ENCODE results near the gene KBTBD12.

Gene KBTBD12

DNA sequence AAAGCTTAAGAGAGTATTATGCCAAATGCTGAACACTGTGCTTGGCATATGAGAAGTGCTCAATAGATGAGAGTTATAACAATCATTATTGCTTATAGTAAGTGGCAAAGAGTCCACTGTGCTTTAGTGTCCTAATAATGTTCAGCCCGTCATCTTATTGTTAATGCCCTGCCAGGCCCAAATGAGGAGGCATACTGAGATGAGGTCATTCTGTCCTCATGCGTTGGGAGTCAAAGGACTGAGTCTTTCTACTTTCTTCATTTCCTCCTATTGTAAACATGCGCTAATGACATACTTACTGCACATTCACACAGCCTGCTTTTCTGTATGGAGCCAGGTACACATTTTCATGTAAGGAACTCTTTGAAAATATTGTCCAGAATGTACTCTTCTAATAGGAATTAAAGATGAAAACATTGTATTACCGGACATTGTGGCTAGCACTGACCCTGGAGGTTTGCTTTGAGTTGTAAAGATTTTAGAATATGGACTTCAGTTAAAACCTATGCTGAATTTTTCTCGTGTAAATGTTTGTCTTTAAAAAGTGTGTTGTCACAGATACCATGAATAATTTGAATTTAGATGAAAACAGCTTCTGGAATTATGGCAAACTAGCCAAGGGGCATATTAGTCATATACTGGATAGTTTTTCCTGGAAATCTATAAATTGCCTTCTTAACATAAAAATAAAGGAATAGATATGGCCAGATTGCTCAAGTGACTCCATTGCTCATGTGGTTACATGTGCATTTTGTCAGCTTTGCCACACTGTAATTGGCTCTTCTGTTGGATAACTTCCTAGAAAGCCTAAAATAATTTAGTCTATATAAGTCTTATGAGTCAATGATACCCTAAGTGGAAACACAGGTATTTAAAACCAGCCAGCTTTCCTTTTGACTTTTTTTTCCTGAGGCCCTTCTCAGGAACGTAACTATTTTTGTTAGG lies 38.3 kb downstream of the KBTBD12 start:
- DNase-seq = no peak
- peaks cover 12% of the 10 kb centered on the region for H3K27me3 Mint-ChIP-seq
- no peaks in the 10 kb centered on the region for H3K4me1 Mint-ChIP-seq
- H3K27ac Mint-ChIP-seq = no peak overlapping the region
- no peak for ATAC-seq
- no peak overlapping the region for H3K4me3 Mint-ChIP-seq
- H3K9me3 Mint-ChIP-seq = no peaks in the 10 kb centered on the region
- no peaks in the 10 kb centered on the region for H3K36me3 Mint-ChIP-seq (ENCODE audit: low read depth)

DNA sequence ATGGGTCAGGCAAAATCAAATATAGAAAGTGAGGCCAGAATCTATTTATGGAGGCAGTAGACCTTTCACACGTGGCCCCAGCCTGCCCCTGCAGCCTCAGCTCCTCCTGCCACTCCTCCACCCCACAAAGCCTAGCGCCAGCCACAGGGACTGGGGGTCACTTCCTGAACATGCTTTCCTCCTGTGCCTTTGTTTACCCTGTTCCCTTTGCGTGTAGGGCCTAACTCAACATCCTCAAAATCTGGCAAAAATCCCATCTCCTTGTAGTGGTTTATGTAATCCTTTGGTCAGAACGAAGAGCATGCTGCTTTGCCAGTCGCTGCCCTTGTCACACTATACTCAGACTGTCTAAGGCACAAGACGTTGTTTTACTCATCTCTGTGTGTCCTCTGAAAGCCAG lies 39.6 kb downstream of the KBTBD12 start:
- no peaks in the 10 kb centered on the region for H3K9me3 Mint-ChIP-seq
- no peaks in the 10 kb centered on the region for H3K36me3 Mint-ChIP-seq (ENCODE audit: low read depth)
- ATAC-seq (no peak), DNase-seq (no peak)
- H3K27ac Mint-ChIP-seq = no peak overlapping the region
- no peak overlapping the region for H3K4me3 Mint-ChIP-seq
- peaks cover 11% of the 10 kb centered on the region for H3K27me3 Mint-ChIP-seq
- no peaks in the 10 kb centered on the region for H3K4me1 Mint-ChIP-seq

DNA sequence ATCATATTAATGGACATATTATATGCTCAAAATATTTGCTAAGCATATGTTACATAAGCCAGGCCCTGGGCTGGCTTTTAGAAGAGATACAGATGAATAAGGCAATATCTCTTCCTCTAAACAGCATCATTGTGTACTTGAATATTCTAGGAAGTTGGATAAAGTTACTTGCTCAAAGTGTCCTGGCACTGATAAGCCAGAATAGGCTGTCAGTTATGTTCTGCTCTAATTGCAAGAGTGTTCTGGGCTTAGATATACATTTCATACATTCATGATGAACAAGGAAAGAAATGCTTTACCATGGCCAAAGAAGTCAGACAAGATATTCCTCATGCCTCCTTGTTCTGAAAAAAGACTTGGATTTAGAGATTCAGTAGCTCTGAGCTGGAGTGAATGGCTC lies 40.7 kb downstream of the KBTBD12 start:
- DNase-seq = no peak
- ATAC-seq = no peak
- Mint-ChIP-seq H3K4me3 (no peak overlapping the region), H3K36me3 (ENCODE audit: low read depth) (no peaks in the 10 kb centered on the region), H3K4me1 (no peaks in the 10 kb centered on the region), H3K9me3 (no peaks in the 10 kb centered on the region), H3K27me3 (peaks cover 5% of the 10 kb centered on the region), H3K27ac (no peak overlapping the region)

DNA sequence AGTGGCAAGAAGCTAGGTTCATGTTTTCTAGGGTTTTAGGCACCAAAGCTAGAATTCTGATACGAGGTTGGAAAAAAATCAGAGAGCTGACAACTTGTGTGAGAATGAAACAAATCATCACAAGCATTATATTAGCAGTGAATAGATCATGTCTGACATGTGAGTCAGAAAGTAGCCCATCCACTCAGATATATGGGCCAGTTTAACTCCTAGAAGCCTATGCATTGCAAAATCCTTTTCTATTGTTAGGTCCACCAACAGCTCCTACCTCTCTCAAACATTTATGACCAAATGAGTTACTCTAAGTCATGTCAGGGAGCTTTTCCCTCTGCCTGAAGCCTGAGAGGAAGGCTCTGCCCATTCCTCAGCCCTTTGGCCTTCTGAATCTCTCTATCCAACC lies 44.0 kb downstream of the KBTBD12 start:
- no peak for ATAC-seq
- Mint-ChIP-seq H3K27me3 (peaks cover 2% of the 10 kb centered on the region), H3K9me3 (no peaks in the 10 kb centered on the region), H3K36me3 (ENCODE audit: low read depth) (no peaks in the 10 kb centered on the region), H3K4me3 (no peak overlapping the region), H3K4me1 (no peaks in the 10 kb centered on the region), H3K27ac (no peak overlapping the region)
- DNase-seq = no peak

DNA sequence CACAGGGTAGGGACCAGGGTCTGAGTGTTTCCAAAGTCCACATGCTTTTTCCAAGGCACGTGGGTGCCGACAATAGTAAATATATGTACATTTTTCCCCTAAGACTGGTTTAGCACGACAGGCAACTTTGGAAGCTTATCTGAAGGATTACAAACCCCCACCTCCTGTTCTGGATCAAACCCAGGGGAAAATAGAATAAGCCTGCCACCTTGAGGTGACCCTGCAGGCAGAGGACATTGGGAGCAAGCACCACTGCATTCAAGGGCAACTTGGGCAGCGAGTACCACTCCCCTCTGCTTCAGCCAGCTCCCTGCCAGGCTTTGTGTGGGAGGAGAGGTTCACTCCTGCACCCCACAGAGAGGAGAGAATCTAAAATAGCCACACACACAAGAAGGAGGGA lies 44.8 kb downstream of the KBTBD12 start:
- Mint-ChIP-seq H3K27ac (no peak overlapping the region), H3K4me3 (no peak overlapping the region), H3K27me3 (peaks cover 3% of the 10 kb centered on the region), H3K9me3 (no peaks in the 10 kb centered on the region), H3K4me1 (no peaks in the 10 kb centered on the region), H3K36me3 (ENCODE audit: low read depth) (no peaks in the 10 kb centered on the region)
- DNase-seq (no peak), ATAC-seq (no peak)

DNA sequence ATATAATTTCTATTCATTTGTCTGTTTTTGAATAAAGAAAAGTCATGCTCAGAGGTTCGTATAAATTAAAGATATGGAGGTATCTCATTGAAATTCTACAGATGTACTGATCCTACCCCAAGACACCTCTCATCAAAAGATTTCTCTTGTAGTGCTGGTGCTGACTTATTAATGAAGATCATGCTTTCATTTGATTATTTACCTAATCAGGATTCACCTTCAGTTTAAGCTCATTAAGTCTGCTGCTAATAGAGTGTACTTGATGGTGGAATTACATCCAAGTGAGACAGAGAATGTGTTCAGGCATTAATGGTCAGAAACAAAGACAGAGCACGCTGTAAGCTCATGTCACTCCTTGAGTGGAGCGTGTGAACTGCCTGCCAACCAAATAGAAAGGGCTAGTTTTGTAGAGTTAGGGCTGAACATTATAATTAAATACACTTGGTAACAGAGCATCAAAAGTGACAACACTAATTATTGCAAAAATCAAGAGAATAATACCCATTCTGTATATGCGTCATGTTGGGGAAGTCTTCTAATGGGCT lies 45.5 kb downstream of the KBTBD12 start:
- no peaks in the 10 kb centered on the region for H3K9me3 Mint-ChIP-seq
- ATAC-seq (no peak), DNase-seq (no peak)
- H3K36me3 Mint-ChIP-seq (ENCODE audit: low read depth) = no peaks in the 10 kb centered on the region
- H3K4me3 Mint-ChIP-seq = no peak overlapping the region
- H3K27me3 Mint-ChIP-seq = peaks cover 4% of the 10 kb centered on the region
- H3K4me1 Mint-ChIP-seq = no peaks in the 10 kb centered on the region
- H3K27ac Mint-ChIP-seq = no peak overlapping the region

DNA sequence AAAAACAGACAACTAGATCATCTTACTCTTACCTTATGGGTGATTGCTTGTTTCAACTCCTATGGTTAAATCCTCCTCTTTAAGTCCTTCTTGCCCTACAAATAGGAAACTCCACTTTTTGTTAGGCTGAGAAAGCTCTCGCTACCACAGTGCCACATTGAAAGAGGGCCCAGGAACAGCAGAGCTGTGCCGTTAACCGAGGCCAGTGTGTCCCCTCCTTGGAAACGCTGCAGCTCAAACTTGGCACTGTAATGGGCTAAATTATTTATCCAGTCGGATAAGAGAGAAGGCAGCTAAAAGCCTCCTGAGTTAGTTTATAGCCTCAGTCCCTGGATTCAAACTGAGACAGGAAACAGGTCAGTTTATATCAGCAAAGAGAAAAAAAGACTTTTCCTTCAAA lies 46.1 kb downstream of the KBTBD12 start:
- no peaks in the 10 kb centered on the region for H3K9me3 Mint-ChIP-seq
- H3K4me1 Mint-ChIP-seq = no peaks in the 10 kb centered on the region
- DNase-seq (no peak), ATAC-seq (no peak)
- no peak overlapping the region for H3K27ac Mint-ChIP-seq
- no peak overlapping the region for H3K4me3 Mint-ChIP-seq
- H3K36me3 Mint-ChIP-seq (ENCODE audit: low read depth) = no peaks in the 10 kb centered on the region
- H3K27me3 Mint-ChIP-seq = peaks cover 9% of the 10 kb centered on the region

DNA sequence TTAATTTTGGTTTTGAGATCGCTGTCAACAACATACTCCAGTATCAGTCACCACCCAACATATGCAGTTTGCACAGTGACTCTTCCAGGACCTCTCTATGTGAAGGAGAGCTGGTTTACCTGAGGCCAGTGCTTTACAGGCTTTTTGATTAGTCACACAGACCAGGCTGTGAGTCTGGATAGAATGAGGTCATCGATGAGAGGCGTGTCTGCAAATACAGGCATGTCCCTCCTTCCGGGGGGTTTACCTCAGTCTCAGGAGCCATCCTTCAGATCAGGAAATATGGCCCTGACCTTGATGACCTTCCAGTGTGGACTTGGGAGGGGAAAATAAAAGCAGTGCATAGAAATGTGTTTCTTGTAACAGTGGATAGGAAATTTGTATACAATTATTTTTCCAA lies 46.9 kb downstream of the KBTBD12 start:
- DNase-seq = no peak
- H3K4me3 Mint-ChIP-seq = no peak overlapping the region
- peaks cover 14% of the 10 kb centered on the region for H3K27me3 Mint-ChIP-seq

DNA sequence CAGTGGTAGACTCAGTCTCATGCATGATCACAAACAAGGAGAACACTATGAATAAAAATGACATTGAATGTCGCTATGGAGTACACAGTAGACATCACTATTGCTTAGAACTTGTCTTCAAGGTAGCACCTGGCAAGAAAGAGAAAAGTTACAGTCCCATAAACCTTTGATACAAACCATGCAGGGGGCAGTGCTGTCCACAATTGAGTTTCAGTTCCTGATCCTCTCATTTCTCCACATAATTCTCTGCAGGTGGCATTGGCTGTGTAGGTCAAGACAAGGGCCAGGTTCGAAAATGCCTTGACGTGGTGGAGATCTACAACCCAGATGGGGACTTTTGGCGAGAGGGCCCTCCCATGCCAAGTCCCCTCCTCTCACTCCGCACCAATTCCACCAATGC lies 47.9 kb downstream of the KBTBD12 start:
- DNase-seq = no peak
- H3K27me3 Mint-ChIP-seq = peaks cover 14% of the 10 kb centered on the region
- no peak overlapping the region for H3K4me3 Mint-ChIP-seq
- H3K36me3 Mint-ChIP-seq (ENCODE audit: low read depth) = no peaks in the 10 kb centered on the region
- H3K9me3 Mint-ChIP-seq = no peaks in the 10 kb centered on the region
- no peaks in the 10 kb centered on the region for H3K4me1 Mint-ChIP-seq
- ATAC-seq = no peak
- H3K27ac Mint-ChIP-seq = no peak overlapping the region

More for the DNA sequence above, 46.9 kb downstream of the KBTBD12 start:
- H3K36me3 Mint-ChIP-seq (ENCODE audit: low read depth) = no peaks in the 10 kb centered on the region
- H3K9me3 Mint-ChIP-seq = no peaks in the 10 kb centered on the region
- peak; percentile 33 for ATAC-seq
- no peaks in the 10 kb centered on the region for H3K4me1 Mint-ChIP-seq
- no peak overlapping the region for H3K27ac Mint-ChIP-seq

DNA sequence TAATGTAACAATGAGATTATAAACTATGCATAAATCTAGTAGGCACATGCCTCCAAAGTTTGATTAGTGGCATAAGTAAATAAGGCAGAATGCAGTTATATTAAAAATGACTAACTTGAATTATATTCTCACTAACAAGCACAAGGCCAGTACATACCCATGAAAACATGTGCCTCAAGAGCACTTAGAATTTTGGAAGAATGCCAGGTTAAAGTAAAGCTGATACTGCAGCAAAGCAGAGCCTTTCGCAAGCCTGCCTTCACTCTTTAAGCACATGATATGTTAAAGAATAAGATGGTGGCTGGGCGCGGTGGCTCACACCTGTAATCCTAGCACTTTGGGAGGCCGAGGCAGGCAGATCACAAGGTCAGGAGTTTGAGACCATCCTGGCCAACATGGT lies 49.0 kb downstream of the KBTBD12 start:
- H3K4me1 Mint-ChIP-seq = no peaks in the 10 kb centered on the region
- H3K9me3 Mint-ChIP-seq = no peaks in the 10 kb centered on the region
- ATAC-seq = no peak
- H3K27me3 Mint-ChIP-seq = peaks cover 14% of the 10 kb centered on the region
- no peak overlapping the region for H3K4me3 Mint-ChIP-seq
- no peaks in the 10 kb centered on the region for H3K36me3 Mint-ChIP-seq (ENCODE audit: low read depth)
- H3K27ac Mint-ChIP-seq = no peak overlapping the region
- DNase-seq = no peak

DNA sequence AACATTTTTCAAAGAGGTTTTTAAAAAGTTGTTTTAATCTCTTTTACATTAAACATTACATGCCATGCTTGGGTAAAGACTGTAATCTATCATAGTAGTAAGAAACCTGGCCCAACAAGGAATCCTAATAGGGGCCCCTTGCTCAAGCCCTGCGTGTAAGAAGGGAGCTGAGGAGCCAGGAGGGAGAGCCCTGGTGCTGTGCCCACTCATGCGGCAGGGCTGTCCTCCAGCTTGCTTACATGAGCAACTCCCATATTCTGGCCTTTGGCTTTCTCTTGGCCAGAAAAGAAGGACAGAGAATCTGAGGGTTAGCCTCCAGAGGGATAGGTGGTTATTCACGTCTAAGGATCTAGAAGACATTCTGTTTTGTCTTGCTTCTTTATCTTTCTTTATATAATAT lies 49.8 kb downstream of the KBTBD12 start:
- no peaks in the 10 kb centered on the region for H3K9me3 Mint-ChIP-seq
- no peak overlapping the region for H3K27ac Mint-ChIP-seq
- peaks cover 14% of the 10 kb centered on the region for H3K27me3 Mint-ChIP-seq
- H3K4me1 Mint-ChIP-seq = no peaks in the 10 kb centered on the region
- no peak for ATAC-seq
- no peaks in the 10 kb centered on the region for H3K36me3 Mint-ChIP-seq (ENCODE audit: low read depth)
- no peak overlapping the region for H3K4me3 Mint-ChIP-seq
- DNase-seq = no peak

DNA sequence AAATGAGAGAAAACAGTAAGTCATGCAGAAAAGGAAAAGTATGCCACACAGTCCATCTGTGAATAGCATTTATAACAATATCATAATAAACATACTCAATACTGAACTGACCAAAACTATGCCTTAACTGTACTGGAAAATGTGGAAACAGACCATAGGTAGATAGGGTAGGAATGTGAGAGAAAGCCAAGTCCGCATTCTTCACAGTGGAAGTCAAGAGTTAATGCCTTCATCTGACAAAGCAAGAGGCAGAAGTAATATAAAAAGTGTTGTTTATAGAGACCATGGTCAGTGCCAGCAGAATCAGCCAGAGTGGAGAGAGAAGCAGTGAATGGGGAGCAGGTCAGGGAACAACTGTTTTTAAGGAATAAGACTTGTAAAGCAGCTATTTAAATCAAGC lies 52.3 kb downstream of the KBTBD12 start:
- no peak for DNase-seq
- H3K9me3 Mint-ChIP-seq = no peaks in the 10 kb centered on the region
- H3K4me1 Mint-ChIP-seq = no peaks in the 10 kb centered on the region
- peaks cover 16% of the 10 kb centered on the region for H3K27me3 Mint-ChIP-seq
- H3K4me3 Mint-ChIP-seq = no peak overlapping the region
- no peaks in the 10 kb centered on the region for H3K36me3 Mint-ChIP-seq (ENCODE audit: low read depth)
- no peak for ATAC-seq
- no peak overlapping the region for H3K27ac Mint-ChIP-seq

DNA sequence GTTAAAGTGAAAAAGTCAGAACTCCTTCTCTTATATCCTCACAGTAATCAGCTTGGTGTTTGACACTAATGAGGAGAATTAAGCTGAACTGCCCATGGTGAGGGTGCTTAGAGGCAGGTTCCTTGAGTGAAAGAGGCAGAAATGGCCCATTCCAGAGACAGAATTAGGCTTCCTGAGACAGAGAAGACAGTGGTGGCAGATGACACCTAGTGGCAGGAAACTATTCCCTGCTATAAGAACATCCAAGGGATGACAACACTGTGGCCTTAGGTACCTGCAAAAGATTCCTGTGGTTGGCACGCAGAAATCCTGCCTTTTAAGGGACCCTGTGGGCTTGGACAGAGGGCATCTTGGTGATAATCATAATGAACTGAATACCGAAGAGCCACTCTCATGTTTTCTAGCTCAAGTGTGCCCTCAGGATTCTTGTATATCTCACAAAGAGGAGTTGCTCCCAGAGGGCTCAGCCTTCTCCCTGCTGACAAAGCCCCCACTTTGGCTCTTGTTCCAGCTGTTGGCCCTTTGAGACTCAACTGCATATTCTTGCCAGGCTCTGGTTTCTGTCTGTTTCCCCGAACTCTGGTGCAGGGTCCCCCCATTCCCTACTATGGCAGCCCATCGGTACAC lies 56.0 kb downstream of the KBTBD12 start:
- H3K9me3 Mint-ChIP-seq = no peaks in the 10 kb centered on the region
- peak; percentile 69 for ATAC-seq
- H3K4me1 Mint-ChIP-seq = no peaks in the 10 kb centered on the region
- H3K27ac Mint-ChIP-seq = no peak overlapping the region
- H3K4me3 Mint-ChIP-seq = no peak overlapping the region
- no peak for DNase-seq
- no peaks in the 10 kb centered on the region for H3K36me3 Mint-ChIP-seq (ENCODE audit: low read depth)
- peaks cover 12% of the 10 kb centered on the region for H3K27me3 Mint-ChIP-seq

DNA sequence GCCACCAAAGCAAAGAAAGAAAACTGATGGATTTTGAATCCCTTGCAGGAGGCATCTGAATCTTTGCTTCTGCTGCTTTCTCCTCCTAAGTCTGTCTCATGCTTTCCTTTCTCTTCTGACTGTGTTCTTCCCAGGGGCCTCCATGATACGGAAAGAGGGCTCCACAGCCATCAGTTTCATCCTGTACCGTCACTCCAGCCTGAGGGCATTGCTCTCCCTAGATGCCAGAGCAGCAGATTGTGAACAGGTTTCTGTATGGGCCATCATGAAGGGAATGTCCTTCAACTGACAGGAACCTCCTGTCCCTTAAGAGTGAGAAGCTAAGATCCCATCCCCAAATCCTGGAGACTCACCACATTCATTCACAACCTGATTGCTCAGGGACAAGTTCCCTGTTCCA lies 59.2 kb downstream of the KBTBD12 start:
- H3K9me3 Mint-ChIP-seq = no peaks in the 10 kb centered on the region
- no peak overlapping the region for H3K4me3 Mint-ChIP-seq
- DNase-seq = no peak
- no peak for ATAC-seq
- H3K27ac Mint-ChIP-seq = no peak overlapping the region
- H3K27me3 Mint-ChIP-seq = peaks cover 13% of the 10 kb centered on the region
- no peaks in the 10 kb centered on the region for H3K4me1 Mint-ChIP-seq
- no peaks in the 10 kb centered on the region for H3K36me3 Mint-ChIP-seq (ENCODE audit: low read depth)

All from activated naive CD8-positive, alpha-beta T cell treated with anti-CD3 and anti-CD28 coated beads, Interleukin-2, amount 50 U/mL, for 24 hours (primary cell).